B cell (primary cell): ENCODE measurements around the gene CCL20.

Experiments used
- EZH2 ChIP-seq: IDR thresholded peaks from 2 replicates; pipeline ENCODE4 v1.6.1; 2012; ENCODE audit warnings: borderline replicate concordance, low read depth, mild to moderate bottlenecking, moderate library complexity, low read length; ENCODE audit not compliant: insufficient read depth, poor library complexity, severe bottlenecking
- TF ChIP-seq, protein P1 (sequence below): fragments of 200-600 bp; IDR thresholded peaks from one replicate; pipeline ENCODE4 v1.8.0; 2022; ENCODE audit warnings: antibody characterized with exemption, mild to moderate bottlenecking

DNA sequence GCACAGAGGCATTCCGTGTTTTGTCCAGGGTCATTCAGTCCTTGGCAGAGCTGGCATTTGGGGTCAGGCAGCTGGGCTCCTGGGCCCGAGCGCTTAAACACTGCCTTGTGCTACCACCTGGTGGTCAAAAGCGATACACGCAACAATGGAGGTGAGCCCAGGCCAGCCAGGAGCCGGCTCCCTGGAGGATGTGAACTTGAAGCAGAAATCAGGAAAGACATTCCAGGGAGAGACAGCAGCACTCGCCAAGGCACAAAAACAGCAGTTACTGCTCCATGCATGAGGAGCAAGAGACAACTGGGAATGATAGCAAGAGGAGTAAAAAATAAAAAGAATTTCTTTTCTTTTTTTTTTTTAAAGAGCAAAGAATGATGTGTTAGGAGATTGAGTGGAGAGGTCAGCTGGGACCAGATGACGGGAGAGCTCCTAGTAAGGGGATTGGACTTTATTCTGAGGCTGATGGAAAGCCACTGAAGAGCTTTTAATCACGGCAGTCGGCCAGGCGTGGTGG, 47.2 kb upstream of the CCL20 start:
- TF ChIP-seq, protein P1, sequence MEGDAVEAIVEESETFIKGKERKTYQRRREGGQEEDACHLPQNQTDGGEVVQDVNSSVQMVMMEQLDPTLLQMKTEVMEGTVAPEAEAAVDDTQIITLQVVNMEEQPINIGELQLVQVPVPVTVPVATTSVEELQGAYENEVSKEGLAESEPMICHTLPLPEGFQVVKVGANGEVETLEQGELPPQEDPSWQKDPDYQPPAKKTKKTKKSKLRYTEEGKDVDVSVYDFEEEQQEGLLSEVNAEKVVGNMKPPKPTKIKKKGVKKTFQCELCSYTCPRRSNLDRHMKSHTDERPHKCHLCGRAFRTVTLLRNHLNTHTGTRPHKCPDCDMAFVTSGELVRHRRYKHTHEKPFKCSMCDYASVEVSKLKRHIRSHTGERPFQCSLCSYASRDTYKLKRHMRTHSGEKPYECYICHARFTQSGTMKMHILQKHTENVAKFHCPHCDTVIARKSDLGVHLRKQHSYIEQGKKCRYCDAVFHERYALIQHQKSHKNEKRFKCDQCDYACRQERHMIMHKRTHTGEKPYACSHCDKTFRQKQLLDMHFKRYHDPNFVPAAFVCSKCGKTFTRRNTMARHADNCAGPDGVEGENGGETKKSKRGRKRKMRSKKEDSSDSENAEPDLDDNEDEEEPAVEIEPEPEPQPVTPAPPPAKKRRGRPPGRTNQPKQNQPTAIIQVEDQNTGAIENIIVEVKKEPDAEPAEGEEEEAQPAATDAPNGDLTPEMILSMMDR: peak; percentile 86
- no peak for TF ChIP-seq EZH2
